AG10803 (cell line): ENCODE results near the gene RAD18.
A peak's percentile ranks its signal among the peaks of the same experiment; 100 is the strongest.

Experiments
- DNase-seq: peaks from one replicate; pipeline ENCODE4 v3.0.0; 2010; ENCODE audit warnings: low read depth
- H3K4me3 ChIP-seq: 2 replicates; pipeline ENCODE4 v1.5.1; 2011; ENCODE audit warnings: mild to moderate bottlenecking, low read length, control low read depth
- CTCF ChIP-seq: conservative IDR thresholded peaks from 2 replicates; pipeline ENCODE4 v1.5.1; 2011; ENCODE audit warnings: mild to moderate bottlenecking, low read length, control low read depth, inconsistent platforms

RAD18 gene

GRCh38 chr3:8975081-8976020 is 12.1 kb upstream of the RAD18 start:
- no peak overlapping the region for H3K4me3 ChIP-seq
- no peak for DNase-seq
- no peak for TF ChIP-seq CTCF

- DNase-seq = no peak
- no peak for TF ChIP-seq CTCF
- H3K4me3 ChIP-seq = no peak overlapping the region
These were observed 11.2 kb upstream of the RAD18 start for GRCh38 chr3:8974458-8974857.

- no peak for TF ChIP-seq CTCF
- peak; percentile 16 for DNase-seq
- no peak overlapping the region for H3K4me3 ChIP-seq
These were observed 9.4 kb upstream of the RAD18 start for GRCh38 chr3:8972639-8973038.

GRCh38 chr3:8970971-8971589 is 7.8 kb upstream of the RAD18 start:
- DNase-seq = peak; percentile 62
- TF ChIP-seq CTCF = peak; percentile 97
- no peak overlapping the region for H3K4me3 ChIP-seq

- TF ChIP-seq CTCF = no peak
- H3K4me3 ChIP-seq = no peak overlapping the region
- DNase-seq = no peak
These were observed 6.0 kb upstream of the RAD18 start for GRCh38 chr3:8969241-8969640.

GRCh38 chr3:8968375-8968882 is 5.2 kb upstream of the RAD18 start:
- no peak for TF ChIP-seq CTCF

More at GRCh38 chr3:8968375-8968882, 5.2 kb upstream of the RAD18 start:
- no peak overlapping the region for H3K4me3 ChIP-seq
- DNase-seq = no peak
